K562 (cell line): ENCODE results near the gene HAPLN3. TPM values are rescaled to one million over a fixed set of nuclear protein-coding genes. Genes with fewer than 3 reads are reported as not detected.

Source experiments
- C11orf30 ChIP-seq: fragments of 450-650 bp; IDR thresholded peaks from 2 replicates; pipeline ENCODE4 v1.6.1; 2016; ENCODE audit warnings: low read depth, mild to moderate bottlenecking
- DACH1 ChIP-seq: fragments of 450-650 bp; IDR thresholded peaks from 2 replicates; pipeline ENCODE4 v1.6.1; 2018; ENCODE audit not compliant: partially characterized antibody
- MAFG ChIP-seq: fragments of 450-650 bp; conservative IDR thresholded peaks from 2 replicates; pipeline ENCODE4 v1.6.1; 2016; ENCODE audit warnings: missing genetic modification characterization, missing compliant biosample characterization
- NCOA4 ChIP-seq: fragments of 450-650 bp; IDR thresholded peaks from 2 replicates; pipeline ENCODE4 v1.6.1; 2018; ENCODE audit warnings: mild to moderate bottlenecking; ENCODE audit not compliant: partially characterized antibody
- PML ChIP-seq: IDR thresholded peaks from 2 replicates; pipeline ENCODE4 v1.6.1; 2012; ENCODE audit warnings: low read length, inconsistent platforms
- RBM17 ChIP-seq: fragments of 200-400 bp; formaldehyde crosslinking; IDR thresholded peaks from 2 replicates; pipeline ENCODE4 v1.6.1; 2017; ENCODE audit warnings: low read depth, mild to moderate bottlenecking, low read length, borderline replicate concordance
- SAFB ChIP-seq: fragments of 200-400 bp; formaldehyde crosslinking; IDR thresholded peaks from 2 replicates; pipeline ENCODE4 v1.6.1; 2017; ENCODE audit warnings: low read depth, low read length, borderline replicate concordance
- polyA plus RNA-seq, 8 experiments: library from polyadenylated mRNA; depleted of rRNA in 4 of 8; stranded (reverse) in 5 of 8; unstranded in 3 of 8; fragments of >200 nt; fragmentation: Nextera tagmentation in 2 of 8; fragmentation: Illumina TruSeq in 1 of 8; extraction: Ambion mirVana in 2 of 8; extraction: Trizol in 1 of 8; gene quantifications; 2 replicates each; pipeline versions ENCODE4 v1.2.1 to v1.2.3, GENCODE V29; 2011 to 2014; ENCODE audit warnings: inconsistent platforms in 1 of 8, missing spikeins in 1 of 8
- total RNA-seq, 7 experiments: library from RNA; depleted of rRNA in 6 of 7; stranded (reverse); fragments of >200 nt in 6 of 7; fragmentation: Illumina TruSeq in 2 of 7; extraction: Trizol in 2 of 7; gene quantifications; 2 replicates each; pipeline versions ENCODE4 v1.2.1 to v1.2.3, GENCODE V29; 2011 to 2021; ENCODE audit warnings: low replicate concordance in 1 of 7
- TF ChIP-seq, protein P1 (sequence below): fragments of 200-800 bp; sonication (Bioruptor generic); IDR thresholded peaks from 2 replicates; pipeline ENCODE4 v1.6.1; 2017; ENCODE audit warnings: missing genetic modification characterization, missing compliant biosample characterization
- TF ChIP-seq, protein P2 (sequence below): fragments of 200-600 bp; sonication (generic); IDR thresholded peaks from one replicate; pipeline ENCODE4 v1.6.1; 2012; ENCODE audit warnings: mild to moderate bottlenecking, low read depth, low read length, inconsistent platforms
- TF ChIP-seq, protein P3 (sequence below), 3 experiments: fragments of 200-800 bp in 1 of 3; fragments of 250-450 bp in 1 of 3; fragments of 450-650 bp in 1 of 3; sonication (Bioruptor Pico) in 1 of 3; sonication (Bioruptor generic) in 1 of 3; formaldehyde crosslinking in 1 of 3; IDR thresholded peaks; 2 replicates each; pipeline versions ENCODE4 v1.6.1 to v1.8.0; 2016 to 2022; ENCODE audit warnings: mild to moderate bottlenecking in 2 of 3, missing genetic modification characterization in 2 of 3, missing compliant biosample characterization in 1 of 3, moderate library complexity in 1 of 3

Gene HAPLN3
- total and polyA plus RNA-seq, 9 of the 15 experiments (the other 6 are each of a cell fraction or from before 2014, with no cell fraction given) = 0.04 to 2.4 (median 0.65) TPM

DNA sequence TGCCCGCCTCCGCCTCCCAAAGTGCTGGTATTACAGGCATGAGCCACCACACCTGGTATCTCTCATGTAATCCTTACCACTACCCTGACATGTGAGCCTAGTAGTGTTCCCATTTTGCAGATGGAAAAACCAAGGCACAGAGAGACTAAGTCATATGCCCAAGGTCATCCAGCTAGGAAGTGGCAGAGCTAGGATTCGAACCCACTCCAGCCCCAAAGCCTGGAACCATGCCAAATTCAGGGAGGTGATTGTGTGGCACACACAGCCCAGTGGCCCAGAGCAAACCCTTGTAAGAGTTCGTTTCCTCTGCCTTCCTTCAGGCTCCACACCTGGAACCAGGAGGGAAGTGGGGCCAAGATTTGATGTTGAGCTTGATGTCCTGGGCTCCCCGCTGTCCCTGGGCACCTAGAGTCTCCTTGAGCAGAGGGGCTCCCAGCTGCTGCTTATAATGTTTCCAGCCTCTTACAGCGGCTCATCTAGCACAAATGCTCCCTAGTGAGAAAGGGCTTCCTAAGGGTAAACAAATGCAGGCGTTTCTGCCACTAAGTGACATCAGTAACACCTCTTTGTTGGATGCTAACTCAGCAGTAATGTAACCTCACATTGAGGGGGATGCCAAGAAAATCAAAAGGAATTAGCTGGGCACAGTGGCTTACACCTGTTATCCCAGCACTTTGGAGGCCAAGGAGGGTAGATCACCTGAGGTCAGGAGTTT lies 3.6 kb downstream of the HAPLN3 start (continued):
- TF ChIP-seq, protein P1, sequence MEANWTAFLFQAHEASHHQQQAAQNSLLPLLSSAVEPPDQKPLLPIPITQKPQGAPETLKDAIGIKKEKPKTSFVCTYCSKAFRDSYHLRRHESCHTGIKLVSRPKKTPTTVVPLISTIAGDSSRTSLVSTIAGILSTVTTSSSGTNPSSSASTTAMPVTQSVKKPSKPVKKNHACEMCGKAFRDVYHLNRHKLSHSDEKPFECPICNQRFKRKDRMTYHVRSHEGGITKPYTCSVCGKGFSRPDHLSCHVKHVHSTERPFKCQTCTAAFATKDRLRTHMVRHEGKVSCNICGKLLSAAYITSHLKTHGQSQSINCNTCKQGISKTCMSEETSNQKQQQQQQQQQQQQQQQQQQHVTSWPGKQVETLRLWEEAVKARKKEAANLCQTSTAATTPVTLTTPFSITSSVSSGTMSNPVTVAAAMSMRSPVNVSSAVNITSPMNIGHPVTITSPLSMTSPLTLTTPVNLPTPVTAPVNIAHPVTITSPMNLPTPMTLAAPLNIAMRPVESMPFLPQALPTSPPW = no peak
- no peak for TF ChIP-seq SAFB
- TF ChIP-seq PML = no peak
- TF ChIP-seq, protein P2, sequence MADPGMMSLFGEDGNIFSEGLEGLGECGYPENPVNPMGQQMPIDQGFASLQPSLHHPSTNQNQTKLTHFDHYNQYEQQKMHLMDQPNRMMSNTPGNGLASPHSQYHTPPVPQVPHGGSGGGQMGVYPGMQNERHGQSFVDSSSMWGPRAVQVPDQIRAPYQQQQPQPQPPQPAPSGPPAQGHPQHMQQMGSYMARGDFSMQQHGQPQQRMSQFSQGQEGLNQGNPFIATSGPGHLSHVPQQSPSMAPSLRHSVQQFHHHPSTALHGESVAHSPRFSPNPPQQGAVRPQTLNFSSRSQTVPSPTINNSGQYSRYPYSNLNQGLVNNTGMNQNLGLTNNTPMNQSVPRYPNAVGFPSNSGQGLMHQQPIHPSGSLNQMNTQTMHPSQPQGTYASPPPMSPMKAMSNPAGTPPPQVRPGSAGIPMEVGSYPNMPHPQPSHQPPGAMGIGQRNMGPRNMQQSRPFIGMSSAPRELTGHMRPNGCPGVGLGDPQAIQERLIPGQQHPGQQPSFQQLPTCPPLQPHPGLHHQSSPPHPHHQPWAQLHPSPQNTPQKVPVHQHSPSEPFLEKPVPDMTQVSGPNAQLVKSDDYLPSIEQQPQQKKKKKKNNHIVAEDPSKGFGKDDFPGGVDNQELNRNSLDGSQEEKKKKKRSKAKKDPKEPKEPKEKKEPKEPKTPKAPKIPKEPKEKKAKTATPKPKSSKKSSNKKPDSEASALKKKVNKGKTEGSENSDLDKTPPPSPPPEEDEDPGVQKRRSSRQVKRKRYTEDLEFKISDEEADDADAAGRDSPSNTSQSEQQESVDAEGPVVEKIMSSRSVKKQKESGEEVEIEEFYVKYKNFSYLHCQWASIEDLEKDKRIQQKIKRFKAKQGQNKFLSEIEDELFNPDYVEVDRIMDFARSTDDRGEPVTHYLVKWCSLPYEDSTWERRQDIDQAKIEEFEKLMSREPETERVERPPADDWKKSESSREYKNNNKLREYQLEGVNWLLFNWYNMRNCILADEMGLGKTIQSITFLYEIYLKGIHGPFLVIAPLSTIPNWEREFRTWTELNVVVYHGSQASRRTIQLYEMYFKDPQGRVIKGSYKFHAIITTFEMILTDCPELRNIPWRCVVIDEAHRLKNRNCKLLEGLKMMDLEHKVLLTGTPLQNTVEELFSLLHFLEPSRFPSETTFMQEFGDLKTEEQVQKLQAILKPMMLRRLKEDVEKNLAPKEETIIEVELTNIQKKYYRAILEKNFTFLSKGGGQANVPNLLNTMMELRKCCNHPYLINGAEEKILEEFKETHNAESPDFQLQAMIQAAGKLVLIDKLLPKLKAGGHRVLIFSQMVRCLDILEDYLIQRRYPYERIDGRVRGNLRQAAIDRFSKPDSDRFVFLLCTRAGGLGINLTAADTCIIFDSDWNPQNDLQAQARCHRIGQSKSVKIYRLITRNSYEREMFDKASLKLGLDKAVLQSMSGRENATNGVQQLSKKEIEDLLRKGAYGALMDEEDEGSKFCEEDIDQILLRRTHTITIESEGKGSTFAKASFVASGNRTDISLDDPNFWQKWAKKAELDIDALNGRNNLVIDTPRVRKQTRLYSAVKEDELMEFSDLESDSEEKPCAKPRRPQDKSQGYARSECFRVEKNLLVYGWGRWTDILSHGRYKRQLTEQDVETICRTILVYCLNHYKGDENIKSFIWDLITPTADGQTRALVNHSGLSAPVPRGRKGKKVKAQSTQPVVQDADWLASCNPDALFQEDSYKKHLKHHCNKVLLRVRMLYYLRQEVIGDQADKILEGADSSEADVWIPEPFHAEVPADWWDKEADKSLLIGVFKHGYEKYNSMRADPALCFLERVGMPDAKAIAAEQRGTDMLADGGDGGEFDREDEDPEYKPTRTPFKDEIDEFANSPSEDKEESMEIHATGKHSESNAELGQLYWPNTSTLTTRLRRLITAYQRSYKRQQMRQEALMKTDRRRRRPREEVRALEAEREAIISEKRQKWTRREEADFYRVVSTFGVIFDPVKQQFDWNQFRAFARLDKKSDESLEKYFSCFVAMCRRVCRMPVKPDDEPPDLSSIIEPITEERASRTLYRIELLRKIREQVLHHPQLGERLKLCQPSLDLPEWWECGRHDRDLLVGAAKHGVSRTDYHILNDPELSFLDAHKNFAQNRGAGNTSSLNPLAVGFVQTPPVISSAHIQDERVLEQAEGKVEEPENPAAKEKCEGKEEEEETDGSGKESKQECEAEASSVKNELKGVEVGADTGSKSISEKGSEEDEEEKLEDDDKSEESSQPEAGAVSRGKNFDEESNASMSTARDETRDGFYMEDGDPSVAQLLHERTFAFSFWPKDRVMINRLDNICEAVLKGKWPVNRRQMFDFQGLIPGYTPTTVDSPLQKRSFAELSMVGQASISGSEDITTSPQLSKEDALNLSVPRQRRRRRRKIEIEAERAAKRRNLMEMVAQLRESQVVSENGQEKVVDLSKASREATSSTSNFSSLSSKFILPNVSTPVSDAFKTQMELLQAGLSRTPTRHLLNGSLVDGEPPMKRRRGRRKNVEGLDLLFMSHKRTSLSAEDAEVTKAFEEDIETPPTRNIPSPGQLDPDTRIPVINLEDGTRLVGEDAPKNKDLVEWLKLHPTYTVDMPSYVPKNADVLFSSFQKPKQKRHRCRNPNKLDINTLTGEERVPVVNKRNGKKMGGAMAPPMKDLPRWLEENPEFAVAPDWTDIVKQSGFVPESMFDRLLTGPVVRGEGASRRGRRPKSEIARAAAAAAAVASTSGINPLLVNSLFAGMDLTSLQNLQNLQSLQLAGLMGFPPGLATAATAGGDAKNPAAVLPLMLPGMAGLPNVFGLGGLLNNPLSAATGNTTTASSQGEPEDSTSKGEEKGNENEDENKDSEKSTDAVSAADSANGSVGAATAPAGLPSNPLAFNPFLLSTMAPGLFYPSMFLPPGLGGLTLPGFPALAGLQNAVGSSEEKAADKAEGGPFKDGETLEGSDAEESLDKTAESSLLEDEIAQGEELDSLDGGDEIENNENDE = no peak
- TF ChIP-seq C11orf30 = peak; percentile 58
- TF ChIP-seq DACH1 = no peak
- no peak for TF ChIP-seq NCOA4
- TF ChIP-seq, protein P3, sequence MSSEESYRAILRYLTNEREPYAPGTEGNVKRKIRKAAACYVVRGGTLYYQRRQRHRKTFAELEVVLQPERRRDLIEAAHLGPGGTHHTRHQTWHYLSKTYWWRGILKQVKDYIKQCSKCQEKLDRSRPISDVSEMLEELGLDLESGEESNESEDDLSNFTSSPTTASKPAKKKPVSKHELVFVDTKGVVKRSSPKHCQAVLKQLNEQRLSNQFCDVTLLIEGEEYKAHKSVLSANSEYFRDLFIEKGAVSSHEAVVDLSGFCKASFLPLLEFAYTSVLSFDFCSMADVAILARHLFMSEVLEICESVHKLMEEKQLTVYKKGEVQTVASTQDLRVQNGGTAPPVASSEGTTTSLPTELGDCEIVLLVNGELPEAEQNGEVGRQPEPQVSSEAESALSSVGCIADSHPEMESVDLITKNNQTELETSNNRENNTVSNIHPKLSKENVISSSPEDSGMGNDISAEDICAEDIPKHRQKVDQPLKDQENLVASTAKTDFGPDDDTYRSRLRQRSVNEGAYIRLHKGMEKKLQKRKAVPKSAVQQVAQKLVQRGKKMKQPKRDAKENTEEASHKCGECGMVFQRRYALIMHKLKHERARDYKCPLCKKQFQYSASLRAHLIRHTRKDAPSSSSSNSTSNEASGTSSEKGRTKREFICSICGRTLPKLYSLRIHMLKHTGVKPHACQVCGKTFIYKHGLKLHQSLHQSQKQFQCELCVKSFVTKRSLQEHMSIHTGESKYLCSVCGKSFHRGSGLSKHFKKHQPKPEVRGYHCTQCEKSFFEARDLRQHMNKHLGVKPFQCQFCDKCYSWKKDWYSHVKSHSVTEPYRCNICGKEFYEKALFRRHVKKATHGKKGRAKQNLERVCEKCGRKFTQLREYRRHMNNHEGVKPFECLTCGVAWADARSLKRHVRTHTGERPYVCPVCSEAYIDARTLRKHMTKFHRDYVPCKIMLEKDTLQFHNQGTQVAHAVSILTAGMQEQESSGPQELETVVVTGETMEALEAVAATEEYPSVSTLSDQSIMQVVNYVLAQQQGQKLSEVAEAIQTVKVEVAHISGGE (CRISPR knock-in tag; IDR thresholded peaks at IDR 0.05) = no peak
- peak; percentile 22; the same call in 1 of the 2 replicates for TF ChIP-seq MAFG (tag)
- TF ChIP-seq RBM17 = no peak
